ENCODE results near the gene TIMM44. TPM values are rescaled to one million over a fixed set of nuclear protein-coding genes. Genes with fewer than 3 reads are reported as not detected.

TIMM44 gene
- total RNA-seq, 1 donor from 2014 or later: 96.1 TPM

DNA sequence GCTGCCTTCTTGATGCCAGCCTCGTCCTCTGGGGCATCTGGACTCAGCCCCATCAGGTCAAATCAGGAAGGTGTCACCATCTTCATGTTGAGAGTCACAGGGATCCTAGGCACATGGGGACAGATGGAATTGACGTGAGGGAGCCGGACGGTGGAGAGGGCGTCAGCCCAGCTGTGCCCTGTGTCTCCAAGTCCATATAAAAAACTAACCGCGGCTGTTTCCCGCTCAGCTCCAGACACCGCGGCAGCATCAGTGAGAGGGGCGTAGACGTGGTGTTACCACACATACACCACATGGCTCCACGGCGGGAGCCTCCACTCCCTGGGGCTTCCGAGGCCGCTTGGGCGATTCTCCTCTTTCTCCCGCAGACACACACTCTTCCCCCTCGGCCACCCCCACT lies 63.6 kb downstream of the TIMM44 start:
- H3K27me3 ChIP-seq (ENCODE audit: control insufficient read depth, insufficient read depth, low read length): peaks cover under 1% of the 10 kb centered on the region
- FAIRE-seq (no peak), DNase-seq (ENCODE audit: low read depth) (no peak)
- H3K36me3 ChIP-seq (ENCODE audit: control insufficient read depth, insufficient read depth, low read length): no peaks in the 10 kb centered on the region
- TF ChIP-seq, protein P1, sequence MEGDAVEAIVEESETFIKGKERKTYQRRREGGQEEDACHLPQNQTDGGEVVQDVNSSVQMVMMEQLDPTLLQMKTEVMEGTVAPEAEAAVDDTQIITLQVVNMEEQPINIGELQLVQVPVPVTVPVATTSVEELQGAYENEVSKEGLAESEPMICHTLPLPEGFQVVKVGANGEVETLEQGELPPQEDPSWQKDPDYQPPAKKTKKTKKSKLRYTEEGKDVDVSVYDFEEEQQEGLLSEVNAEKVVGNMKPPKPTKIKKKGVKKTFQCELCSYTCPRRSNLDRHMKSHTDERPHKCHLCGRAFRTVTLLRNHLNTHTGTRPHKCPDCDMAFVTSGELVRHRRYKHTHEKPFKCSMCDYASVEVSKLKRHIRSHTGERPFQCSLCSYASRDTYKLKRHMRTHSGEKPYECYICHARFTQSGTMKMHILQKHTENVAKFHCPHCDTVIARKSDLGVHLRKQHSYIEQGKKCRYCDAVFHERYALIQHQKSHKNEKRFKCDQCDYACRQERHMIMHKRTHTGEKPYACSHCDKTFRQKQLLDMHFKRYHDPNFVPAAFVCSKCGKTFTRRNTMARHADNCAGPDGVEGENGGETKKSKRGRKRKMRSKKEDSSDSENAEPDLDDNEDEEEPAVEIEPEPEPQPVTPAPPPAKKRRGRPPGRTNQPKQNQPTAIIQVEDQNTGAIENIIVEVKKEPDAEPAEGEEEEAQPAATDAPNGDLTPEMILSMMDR (IDR thresholded peaks at IDR 0.05; ENCODE audit: insufficient read depth, low read length, severe bottlenecking): no peak
- no peak overlapping the region for H3K4me3 ChIP-seq (ENCODE audit: low read depth, low read length)

DNA sequence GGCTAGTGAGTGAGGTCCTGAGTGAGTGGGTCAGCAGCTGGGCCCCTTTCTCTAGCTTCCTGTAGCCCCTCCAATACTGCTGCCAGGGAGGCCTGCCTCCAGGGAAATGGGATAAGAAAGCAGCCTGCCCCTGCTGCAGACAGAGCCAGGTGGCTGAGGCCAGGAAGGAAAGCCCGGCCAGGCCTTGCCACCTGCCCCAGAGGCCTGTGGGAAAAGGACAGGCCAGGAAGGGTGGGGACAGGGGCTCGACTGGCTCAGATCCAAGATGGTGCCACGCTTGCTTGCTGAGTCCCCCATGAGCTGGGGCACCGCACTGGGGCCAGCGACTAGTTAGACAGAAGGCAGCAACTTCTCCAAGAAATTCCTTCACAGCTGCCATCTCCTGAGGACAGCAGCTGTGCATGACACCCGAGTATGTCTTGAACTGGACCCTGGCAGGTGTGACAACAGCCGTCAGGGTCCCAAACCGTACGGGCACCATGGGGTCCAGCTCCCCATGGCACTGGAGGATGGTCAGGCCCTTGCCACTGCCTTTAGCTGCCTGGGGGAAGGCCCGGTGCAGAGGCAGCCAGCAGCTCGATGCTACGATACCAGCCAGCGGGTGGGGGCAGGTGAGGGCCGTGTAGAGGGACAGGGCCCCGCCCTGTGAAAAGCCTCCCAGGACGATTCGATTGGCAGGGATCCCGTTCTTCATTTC lies 64.2 kb downstream of the TIMM44 start:
- no peaks in the 10 kb centered on the region for H3K36me3 ChIP-seq (ENCODE audit: control insufficient read depth, insufficient read depth, low read length)
- FAIRE-seq (no peak), DNase-seq (ENCODE audit: low read depth) (no peak)
- no peak overlapping the region for H3K4me3 ChIP-seq (ENCODE audit: low read depth, low read length)
- TF ChIP-seq, protein P1 (IDR thresholded peaks at IDR 0.05; ENCODE audit: insufficient read depth, low read length, severe bottlenecking): no peak
- peaks cover 4% of the 10 kb centered on the region for H3K27me3 ChIP-seq (ENCODE audit: control insufficient read depth, insufficient read depth, low read length)

DNA sequence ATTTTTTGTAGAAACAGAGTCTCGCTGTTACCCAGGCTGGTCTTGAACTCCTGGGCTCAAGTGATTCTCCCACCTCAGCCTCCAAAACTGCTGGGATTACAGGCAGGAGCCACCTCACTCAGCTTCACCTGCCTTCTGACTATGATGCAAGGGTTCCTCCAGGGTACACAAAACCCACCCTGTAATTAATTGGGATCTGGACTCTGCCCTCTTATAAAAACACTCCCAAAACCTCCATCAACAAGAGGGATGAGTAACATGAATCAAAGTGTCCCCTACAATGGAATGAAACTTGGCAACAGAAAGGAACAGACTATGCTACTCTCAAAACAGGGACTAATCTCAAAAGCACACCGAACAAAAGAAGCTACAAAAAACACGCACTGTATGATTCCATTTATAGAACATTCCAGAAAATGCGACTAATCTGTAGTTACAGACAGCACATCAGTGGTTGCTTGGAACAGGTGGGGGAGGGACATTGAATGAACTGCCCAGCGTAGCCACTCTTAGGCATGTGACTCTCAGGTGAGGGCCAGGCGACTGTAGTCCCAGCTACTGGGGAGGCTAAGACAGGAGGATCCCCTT lies 66.1 kb downstream of the TIMM44 start:
- FAIRE-seq: no peak
- DNase-seq (ENCODE audit: low read depth): no peak
- Histone ChIP-seq H3K4me3 (ENCODE audit: low read depth, low read length) (no peak overlapping the region), H3K36me3 (ENCODE audit: control insufficient read depth, insufficient read depth, low read length) (no peaks in the 10 kb centered on the region), H3K27me3 (ENCODE audit: control insufficient read depth, insufficient read depth, low read length) (peaks cover 11% of the 10 kb centered on the region)
- TF ChIP-seq, protein P1 (IDR thresholded peaks at IDR 0.05; ENCODE audit: insufficient read depth, low read length, severe bottlenecking): no peak

Other genes with a start within 250 kb of the TIMM44 start
- not detected in 2 replicates for gene FCER2, start 241.5 kb downstream of the TIMM44 start, total RNA-seq
- gene CLEC4G, start 211.6 kb downstream of the TIMM44 start, total RNA-seq: not detected in 2 replicates
- not detected in 2 replicates for gene CD209, start 196.1 kb downstream of the TIMM44 start, total RNA-seq
- gene CLEC4M, start 180.4 kb downstream of the TIMM44 start, total RNA-seq: not detected in 2 replicates
- 9.2 and 19.5 TPM in 2 replicates for gene EVI5L, start 113.4 kb downstream of the TIMM44 start, total RNA-seq
- gene PRR36, start 69.3 kb downstream of the TIMM44 start, total RNA-seq: 0.13 TPM in 1 of 2 replicates, not detected in the other
- gene LRRC8E, start 55.2 kb downstream of the TIMM44 start, total RNA-seq: 7.6 and 13.2 TPM in 2 replicates
- gene MAP2K7, start 39.8 kb downstream of the TIMM44 start, total RNA-seq: 10.0 and 11.9 TPM in 2 replicates
- 1.8 and 1.9 TPM in 2 replicates for gene TGFBR3L, start 28.8 kb downstream of the TIMM44 start, total RNA-seq
- gene SNAPC2, start 23.3 kb downstream of the TIMM44 start, total RNA-seq: 13.4 and 15.9 TPM in 2 replicates
- 0.26 and 0.77 TPM in 2 replicates for gene CTXN1, start 17.5 kb downstream of the TIMM44 start, total RNA-seq
- 26.5 and 37.4 TPM in 2 replicates for gene ELAVL1, start 62.0 kb upstream of the TIMM44 start, total RNA-seq
- gene CCL25, start 109.1 kb upstream of the TIMM44 start, total RNA-seq: not detected in 2 replicates
- not detected in 2 replicates for gene FBN3, start 205.9 kb upstream of the TIMM44 start, total RNA-seq